ENCODE results near the gene TRAP1.

GRCh38 chr16:3740186-3740585 lies 22.9 kb upstream of the TRAP1 start:
- TF ChIP-seq CTCF (IDR thresholded peaks at IDR 0.05) (no peak), POLR2A (IDR thresholded peaks at IDR 0.05) (no peak), POLR2AphosphoS5 (IDR thresholded peaks at IDR 0.05; ENCODE audit: insufficient read depth in 1 of 2, low read depth in 1 of 2) (no peak)

Data from vagina (tissue), 2 donors.